ENCODE data around the gene TMEM50B. TPM values are rescaled to one million over a fixed set of nuclear protein-coding genes. Genes with fewer than 3 reads are reported as not detected.

The TMEM50B gene
- polyA plus RNA-seq, 2 of the 4 experiments (the other 2 are of a cell fraction), result 11.1 to 19.4 TPM

GRCh38 chr21:33444499-33444898 is 35.3 kb downstream of the TMEM50B start (continued):
- TF ChIP-seq ZNF302 (CRISPR knock-in tag; IDR thresholded peaks at IDR 0.05), result no peak
- no peak for TF ChIP-seq ZSCAN20 (CRISPR knock-in tag; IDR thresholded peaks at IDR 0.05)
- no peak for TF ChIP-seq JUN (IDR thresholded peaks at IDR 0.05)
- TF ChIP-seq HES2 (IDR thresholded peaks at IDR 0.05), result no peak
- no peak for TF ChIP-seq HOXB5 (CRISPR knock-in tag; IDR thresholded peaks at IDR 0.05)
- TF ChIP-seq RCOR1 (IDR thresholded peaks at IDR 0.05; ENCODE audit: low read depth, low read length), result no peak

GRCh38 chr21:33443194-33443593 is 36.6 kb downstream of the TMEM50B start:
- ChIA-PET POLR2A (interaction anchor here (0.5 kb wide), 1 partner anchor 306 kb away, joined by 3 read pairs; no protein-coding TSS in a partner anchor), CTCF (interaction anchor here (1.1 to 2.7 kb wide), 3 partner anchors 14 to 82 kb away, joined by 3 to 14 read pairs (median 13); no protein-coding TSS in a partner anchor)
- H3K4me3 ChIP-seq, result no peak overlapping the region
- no peak for DNase-seq (ENCODE audit: low read depth in 1 of 2, low spot score in 1 of 2)
- no peak overlapping the region for H3K4me2 ChIP-seq
- TF ChIP-seq NPAS2 (CRISPR knock-in tag; IDR thresholded peaks at IDR 0.05; ENCODE audit: borderline replicate concordance), result no peak
- TF ChIP-seq HDAC2 (IDR thresholded peaks at IDR 0.05), result no peak
- no peak for TF ChIP-seq RCOR1 (IDR thresholded peaks at IDR 0.05; ENCODE audit: low read depth, low read length)
- no peak for TF ChIP-seq CBX8 (IDR thresholded peaks at IDR 0.05)
- no peak for TF ChIP-seq MAFK (IDR thresholded peaks at IDR 0.05; ENCODE audit: partially characterized antibody)
- TF ChIP-seq CEBPB (IDR thresholded peaks at IDR 0.05), result no peak
- no peak for TF ChIP-seq MAX (IDR thresholded peaks at IDR 0.05)
- TF ChIP-seq HES2 (IDR thresholded peaks at IDR 0.05), result no peak
- no peak for ATAC-seq
- FAIRE-seq, result no peak
- H3K27ac ChIP-seq, result no peak overlapping the region
- 95% methylated on average over 5 of the region's 5 CpGs for WGBS (ENCODE audit: missing lambda C conversion rate)
- peaks cover 14% of the 10 kb centered on the region for H3K4me1 ChIP-seq
- no peaks in the 10 kb centered on the region for H3K9me3 ChIP-seq

GRCh38 chr21:33441489-33442477 is 38.0 kb downstream of the TMEM50B start:
- Histone ChIP-seq H3K27ac (peak overlapping the region; percentile 33 to 61; a peak in 2 of 6 replicates), H3K4me2 (peak overlapping the region; percentile 44), H3K9me3 (no peaks in the 10 kb centered on the region), H3K4me3 (no peak overlapping the region), H3K4me1 (peaks cover 14% of the 10 kb centered on the region)
- CTCF ChIA-PET, result interaction anchor here (0.6 to 2.1 kb wide), 4 partner anchors 13 to 242 kb away, joined by 3 to 13 read pairs (median 8); no protein-coding TSS in a partner anchor
- ATAC-seq (peak; percentile 72 to 87), DNase-seq (ENCODE audit: low read depth in 1 of 2, low spot score in 1 of 2) (peak; percentile 20 to 87), FAIRE-seq (no peak)
- POLR2A ChIA-PET, result interaction anchor here (0.6 to 0.7 kb wide), 2 partner anchors 12 to 43 kb away, joined by 3 to 5 read pairs; no protein-coding TSS in a partner anchor
- WGBS (ENCODE audit: missing lambda C conversion rate), result 46% methylated on average over 9 of the region's 11 CpGs
- TF ChIP-seq BCL3 (IDR thresholded peaks at IDR 0.05) (no peak), POLR2AphosphoS2 (conservative IDR thresholded peaks at IDR 0.05; ENCODE audit: low read length) (no peak), HMGXB4 (CRISPR knock-in tag; IDR thresholded peaks at IDR 0.05; ENCODE audit: borderline replicate concordance) (0 out of 2 replicates have a peak, but pooled peaks have one; percentile 61), ZC3H11A (IDR thresholded peaks at IDR 0.05) (no peak), MAX (IDR thresholded peaks at IDR 0.05) (no peak), TFCP2L1 (CRISPR knock-in tag; IDR thresholded peaks at IDR 0.05) (no peak), KDM5A (IDR thresholded peaks at IDR 0.05) (no peak), CEBPB (IDR thresholded peaks at IDR 0.05) (no peak), POLR2A (IDR thresholded peaks at IDR 0.05; ENCODE audit: low read length) (no peak), ZNF302 (CRISPR knock-in tag; IDR thresholded peaks at IDR 0.05) (peak; percentile 90; the same call in 1 of the 2 replicates), HDAC2 (IDR thresholded peaks at IDR 0.05) (no peak), JUNB (IDR thresholded peaks at IDR 0.05) (no peak), ELK1 (IDR thresholded peaks at IDR 0.05; ENCODE audit: low read depth, low read length) (no peak), PBX3 (IDR thresholded peaks at IDR 0.05) (no peak), HES2 (IDR thresholded peaks at IDR 0.05) (no peak), CHD2 (IDR thresholded peaks at IDR 0.05; ENCODE audit: low read length, partially characterized antibody) (no peak), NFE2L2 (conservative IDR thresholded peaks at IDR 0.05; ENCODE audit: low read length) (no peak), EHF (CRISPR knock-in tag; IDR thresholded peaks at IDR 0.05) (peak; percentile 99), KDM1A (IDR thresholded peaks at IDR 0.05; ENCODE audit: low read depth) (no peak), TP53 (CRISPR knock-in tag; IDR thresholded peaks at IDR 0.05) (peak; percentile 75; the same call in 1 of the 2 replicates)

Measured in A549 (cell line).